GM23338 (cell line): ENCODE results near the gene PPP1R37. TPM values are rescaled to one million over a fixed set of nuclear protein-coding genes. Genes with fewer than 3 reads are reported as not detected.

Source experiments
- ATAC-seq: fragments of 200-7000 bp; cut with Tn5 transposase; 3 replicates; pipeline ENCODE4 v1.9.1; 2020
- DNase-seq: peaks from one replicate; pipeline ENCODE4 v3.0.0-alpha.2; 2015; ENCODE audit warnings: low spot score
- H2AFZ ChIP-seq: fragments of 200-600 bp; sonication (generic); 2 replicates; pipeline ENCODE4 v1.8.0; 2016; ENCODE audit warnings: antibody characterized with exemption, mild to moderate bottlenecking, moderate library complexity
- H3F3A ChIP-seq: fragments of 200-600 bp; sonication (generic); replicated peaks from 2 replicates; pipeline ENCODE4 v1.8.0; 2017; ENCODE audit warnings: antibody characterized with exemption, mixed run types, low read depth
- H3K27ac ChIP-seq: fragments of 200-600 bp; sonication (generic); 2 replicates; pipeline ENCODE4 v1.6.1; 2016; ENCODE audit warnings: low read depth
- H3K27me3 ChIP-seq: fragments of 200-600 bp; sonication (generic); 2 replicates; pipeline ENCODE4 v1.8.0; 2016; ENCODE audit warnings: mild to moderate bottlenecking, mixed run types, moderate library complexity; ENCODE audit not compliant: insufficient read depth
- H3K36me3 ChIP-seq: fragments of 200-600 bp; sonication (generic); 2 replicates; pipeline ENCODE4 v1.8.0; 2016; ENCODE audit warnings: mild to moderate bottlenecking; ENCODE audit not compliant: insufficient read depth
- H3K4me1 ChIP-seq: fragments of 200-600 bp; sonication (generic); 2 replicates; pipeline ENCODE4 v1.8.0; 2016; ENCODE audit warnings: mild to moderate bottlenecking, moderate library complexity; ENCODE audit not compliant: insufficient read depth
- H3K4me2 ChIP-seq: fragments of 200-600 bp; sonication (generic); 2 replicates; pipeline ENCODE4 v1.7.1; 2017; ENCODE audit warnings: mixed run types
- H3K4me3 ChIP-seq: fragments of 200-600 bp; sonication (generic); 2 replicates; pipeline ENCODE4 v1.6.1; 2016; ENCODE audit warnings: mixed run types
- H3K79me2 ChIP-seq: fragments of 200-600 bp; sonication (generic); replicated peaks from 2 replicates; pipeline ENCODE4 v1.8.0; 2017; ENCODE audit warnings: mild to moderate bottlenecking; ENCODE audit not compliant: insufficient read depth
- H3K9me2 ChIP-seq: fragments of 200-600 bp; sonication (generic); 2 replicates; pipeline ENCODE4 v1.8.0; 2017; ENCODE audit not compliant: insufficient read depth
- H4K20me1 ChIP-seq: fragments of 200-600 bp; sonication (generic); replicated peaks from 2 replicates; pipeline ENCODE4 v1.8.0; 2017; ENCODE audit warnings: mild to moderate bottlenecking; ENCODE audit not compliant: insufficient read depth
- H3K27ac Mint-ChIP-seq: 2 replicates; pipeline ENCODE4 v1.8.0; 2020; ENCODE audit warnings: inconsistent platforms, mild to moderate bottlenecking, moderate library complexity, mixed read lengths
- H3K27me3 Mint-ChIP-seq: 3 replicates; pipeline ENCODE4 v1.8.0; 2022; ENCODE audit warnings: low read depth, mild to moderate bottlenecking, moderate library complexity, mixed read lengths, inconsistent platforms; ENCODE audit not compliant: insufficient read depth, poor library complexity
- H3K36me3 Mint-ChIP-seq: 3 replicates; pipeline ENCODE4 v1.8.0; 2021; ENCODE audit warnings: low read depth, mild to moderate bottlenecking, inconsistent platforms, moderate library complexity, mixed read lengths
- H3K4me1 Mint-ChIP-seq: 3 replicates; pipeline ENCODE4 v1.8.0; 2020; ENCODE audit warnings: mild to moderate bottlenecking, inconsistent platforms, mixed read lengths
- H3K4me3 Mint-ChIP-seq: 3 replicates; pipeline ENCODE4 v1.8.0; 2021; ENCODE audit warnings: moderate library complexity, mild to moderate bottlenecking, inconsistent platforms, mixed read lengths
- H3K9me3 Mint-ChIP-seq: 3 replicates; pipeline ENCODE4 v1.8.0; 2020; ENCODE audit warnings: moderate library complexity, mild to moderate bottlenecking, inconsistent platforms, mixed read lengths
- CTCF ChIP-seq, 2 experiments: fragments of 200-600 bp in 1 of 2; sonication (generic) in 1 of 2; conservative IDR thresholded peaks; 2 replicates each; pipeline versions ENCODE4 v1.5.1 to v1.6.1; 2016 to 2017; ENCODE audit warnings: antibody characterized with exemption in 2 of 2, low read depth in 2 of 2, mild to moderate bottlenecking in 2 of 2, moderate library complexity in 1 of 2
- EZH2 ChIP-seq: fragments of 200-600 bp; sonication (generic); IDR thresholded peaks from one replicate; pipeline ENCODE4 v1.8.0; 2017; ENCODE audit warnings: antibody characterized with exemption, mild to moderate bottlenecking, low read depth; ENCODE audit not compliant: unreplicated experiment
- ZNF331 ChIP-seq: fragments of 250-450 bp; sonication (Bioruptor Pico); IDR thresholded peaks from 2 replicates; pipeline ENCODE4 v1.5.0; 2020; ENCODE audit warnings: low read depth, mild to moderate bottlenecking, moderate library complexity
- ZNF462 ChIP-seq: fragments of 250-450 bp; sonication (Bioruptor Pico); IDR thresholded peaks from 2 replicates; pipeline ENCODE4 v1.5.0; 2020; ENCODE audit warnings: mild to moderate bottlenecking, moderate library complexity
- polyA plus RNA-seq: library from polyadenylated mRNA; unstranded; fragments of >200 nt; fragmentation: Nextera tagmentation; extraction: Ambion mirVana; gene quantifications from 2 replicates; pipeline ENCODE4 v1.2.1, GENCODE V29; 2016
- total RNA-seq: library from RNA; depleted of rRNA; stranded (reverse); fragments of >200 nt; shearing (Covaris generic); gene quantifications from 2 replicates; pipeline ENCODE4 v1.2.3, GENCODE V29; 2014

The PPP1R37 gene
- total and polyA plus RNA-seq, 2 experiments from 2014 or later = 6.9 to 47.2 TPM

- Mint-ChIP-seq H3K36me3 (peaks cover 16% of the 10 kb centered on the region), H3K4me3 (no peak overlapping the region), H3K27ac (no peak overlapping the region), H3K27me3 (peaks cover 30% of the 10 kb centered on the region), H3K4me1 (no peaks in the 10 kb centered on the region; the same call in 2 of the 3 replicates), H3K9me3 (peaks cover 2% of the 10 kb centered on the region; the same call in 2 of the 3 replicates)
- Histone ChIP-seq H4K20me1 (peaks cover 3% of the 10 kb centered on the region), H3K4me1 (no peaks in the 10 kb centered on the region), H3K4me3 (no peak overlapping the region), H3K27ac (no peak overlapping the region), H2AFZ (no peak overlapping the region), H3K36me3 (no peaks in the 10 kb centered on the region), H3F3A (0 out of 2 replicates have a peak, but pooled peaks cover 3% of the 10 kb centered on the region), H3K27me3 (peaks cover 9% of the 10 kb centered on the region), H3K79me2 (no peaks in the 10 kb centered on the region), H3K9me2 (no peaks in the 10 kb centered on the region), H3K4me2 (no peak overlapping the region)
- no peak for DNase-seq
- ATAC-seq = no peak
- TF ChIP-seq EZH2 (no peak), ZNF331 (CRISPR knock-in tag) (no peak)
Observed at GRCh38 chr19:45146741-45147205, 53.8 kb downstream of the PPP1R37 start.

- H3K36me3 ChIP-seq = no peaks in the 10 kb centered on the region
- Mint-ChIP-seq H3K4me1 (peaks cover 4% of the 10 kb centered on the region), H3K27me3 (peaks cover 38% of the 10 kb centered on the region), H3K4me3 (no peak overlapping the region), H3K9me3 (peaks cover 7% of the 10 kb centered on the region; the same call in 2 of the 3 replicates), H3K27ac (no peak overlapping the region), H3K36me3 (peaks cover 8% of the 10 kb centered on the region)
- H3K4me2 ChIP-seq = no peak overlapping the region
- no peaks in the 10 kb centered on the region; the same call in 1 of the 2 replicates for H4K20me1 ChIP-seq
- H3K4me1 ChIP-seq = no peaks in the 10 kb centered on the region
- peak; percentile 55 to 69 for TF ChIP-seq CTCF (conservative IDR thresholded peaks at IDR 0.05; ENCODE audit: low read depth in 2 of 2)
- no peak for TF ChIP-seq EZH2
- no peak for TF ChIP-seq ZNF462 (CRISPR knock-in tag)
- peaks cover 22% of the 10 kb centered on the region for H3K27me3 ChIP-seq
- DNase-seq (peak; percentile 77), ATAC-seq (peak; percentile 37)
- H3K9me2 ChIP-seq = no peaks in the 10 kb centered on the region
- H3K79me2 ChIP-seq = no peaks in the 10 kb centered on the region
- H3F3A ChIP-seq = 0 out of 2 replicates have a peak, but pooled peaks cover 7% of the 10 kb centered on the region
- H3K4me3 ChIP-seq = no peak overlapping the region
- no peak overlapping the region for H2AFZ ChIP-seq
- no peak overlapping the region for H3K27ac ChIP-seq
Observed at GRCh38 chr19:45147835-45148676, 55.1 kb downstream of the PPP1R37 start.
